GM19452 (cell line): ENCODE data around the gene USP46.

Source experiments
- ATAC-seq: cut with Tn5 transposase; IDR thresholded peaks from one replicate; pipeline ENCODE4 v1.9.1; 2021; ENCODE audit not compliant: unreplicated experiment

Gene USP46

GRCh38 chr4:52657618-52658501 lies 1.2 kb downstream of the USP46 start:
- ATAC-seq: no peak

DNA sequence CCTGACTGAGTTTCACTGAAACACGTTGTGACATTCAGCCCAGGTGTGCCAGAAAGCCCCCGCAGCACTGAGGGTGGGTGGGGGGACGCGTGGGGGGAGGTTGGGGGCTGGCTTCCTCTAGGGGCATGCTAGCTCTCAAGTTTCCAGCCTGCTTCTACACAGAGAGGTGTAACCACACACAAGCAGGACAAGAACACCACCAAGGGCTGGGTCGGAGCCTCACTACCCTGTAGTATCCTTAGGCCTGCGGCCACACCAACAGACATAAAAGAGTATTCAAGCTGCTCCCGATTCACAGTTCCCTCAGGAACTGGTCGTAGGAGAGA lies 1.8 kb downstream of the USP46 start:
- ATAC-seq: no peak

- ATAC-seq: no peak
Measured at GRCh38 chr4:52655506-52655905, 3.6 kb downstream of the USP46 start.

DNA sequence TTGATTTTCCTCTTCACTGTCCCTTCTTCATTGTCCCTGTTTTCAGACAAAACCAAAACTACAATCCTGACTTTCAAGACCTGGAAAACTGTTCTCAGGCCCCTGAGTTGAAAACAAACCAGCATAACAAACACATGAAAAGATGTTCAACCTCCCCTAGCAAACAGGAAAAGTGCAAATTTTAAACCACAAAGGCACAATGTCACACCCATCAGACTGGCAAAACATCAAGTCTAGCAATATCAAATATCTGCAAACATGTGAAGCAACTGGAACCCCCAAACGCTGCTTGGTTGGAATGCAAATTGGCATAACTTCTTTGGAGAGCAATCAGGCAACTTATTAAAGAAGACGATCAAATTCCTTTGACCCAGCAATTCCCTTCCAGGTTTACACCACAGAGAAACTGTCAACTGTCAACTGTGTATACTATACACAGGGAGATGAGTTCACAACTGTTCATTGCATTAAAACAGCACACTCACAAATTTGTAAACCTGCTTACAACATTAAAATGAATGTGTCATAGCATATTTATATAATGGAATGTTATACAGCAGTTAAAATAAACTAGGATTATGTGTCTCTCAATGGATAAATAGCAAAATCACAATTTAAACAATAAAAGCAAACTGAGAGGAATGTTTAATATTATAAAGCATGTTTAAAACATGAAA lies 7.0 kb downstream of the USP46 start:
- ATAC-seq: no peak

- ATAC-seq: no peak
Measured at GRCh38 chr4:52648836-52649235, 10.3 kb downstream of the USP46 start.

DNA sequence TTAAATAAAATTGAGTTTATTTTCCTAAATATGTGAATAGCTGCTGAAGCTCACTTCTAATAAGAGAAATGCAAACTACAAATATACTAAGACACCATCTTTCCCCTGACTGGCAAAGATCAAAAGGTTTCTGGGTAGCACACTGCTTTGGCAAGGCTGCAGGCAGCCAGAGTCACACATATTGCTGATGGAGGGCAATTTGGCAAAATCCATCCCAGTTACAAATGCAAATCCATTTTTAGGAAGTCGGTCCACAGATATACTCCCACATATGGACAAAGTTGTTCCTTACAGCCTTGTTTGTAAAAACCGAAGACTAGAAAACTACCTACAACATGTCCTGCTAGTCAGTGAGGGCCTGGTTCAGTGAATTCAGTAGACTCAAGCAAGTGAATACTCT lies 12.4 kb downstream of the USP46 start:
- ATAC-seq: no peak

DNA sequence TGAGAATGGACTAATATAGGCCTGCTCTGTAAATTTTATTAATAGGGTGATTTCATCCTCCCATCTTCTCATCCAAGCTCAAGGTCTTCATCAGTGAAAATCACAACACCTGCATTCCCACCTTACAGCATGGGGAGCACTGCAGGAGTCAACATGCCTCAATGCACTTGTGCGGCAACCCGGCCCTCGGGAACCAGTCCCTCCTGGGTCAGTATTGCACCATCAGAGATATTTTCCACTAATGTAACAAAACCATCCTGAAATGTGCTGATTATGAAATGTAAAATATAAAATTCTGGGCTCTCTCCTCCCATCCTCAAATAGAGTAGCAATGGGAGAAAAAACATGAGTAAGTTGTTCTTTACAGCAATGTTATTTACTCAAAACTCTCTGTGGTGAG lies 13.0 kb downstream of the USP46 start:
- ATAC-seq: no peak

GRCh38 chr4:52645300-52645699 lies 13.8 kb downstream of the USP46 start:
- no peak for ATAC-seq

DNA sequence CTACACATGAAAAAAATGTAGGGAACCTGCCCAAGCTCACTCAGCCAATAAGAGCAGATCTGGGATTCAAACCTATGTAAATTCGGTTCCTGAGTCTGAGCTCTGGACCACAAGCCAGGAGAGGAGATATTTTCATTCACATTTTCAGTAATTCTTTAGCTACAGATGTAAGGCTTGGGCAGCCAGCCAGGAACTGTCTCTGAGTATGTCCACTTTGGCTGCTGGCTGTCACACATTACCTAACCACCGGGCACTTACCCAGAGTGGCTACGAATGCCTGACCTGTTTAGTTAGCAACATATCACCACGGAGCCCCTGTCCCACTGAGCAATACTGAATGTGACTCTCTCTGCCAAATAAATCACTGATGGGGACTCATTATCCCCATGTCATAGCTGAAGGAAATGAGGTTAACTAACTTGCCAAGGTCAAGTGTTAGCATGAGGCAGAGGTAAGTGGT lies 15.3 kb downstream of the USP46 start:
- ATAC-seq: no peak

DNA sequence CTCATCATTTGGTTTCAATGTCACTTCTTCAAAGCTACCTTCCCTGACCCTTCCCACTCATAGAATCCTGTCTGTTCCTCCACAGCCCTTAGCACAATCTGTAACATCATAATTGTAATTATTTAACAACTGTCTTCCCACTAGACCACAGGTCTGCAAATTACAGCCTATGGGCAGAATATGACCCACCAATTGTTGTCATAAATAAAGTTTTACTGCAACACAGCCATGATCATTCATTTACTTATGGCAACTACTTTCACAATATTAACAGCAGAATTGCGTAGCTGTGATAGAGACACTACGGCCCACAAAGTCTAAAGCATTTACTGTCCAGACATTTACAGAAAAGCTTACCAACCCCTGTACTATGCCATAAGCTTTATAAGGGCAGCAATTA lies 15.9 kb downstream of the USP46 start:
- no peak for ATAC-seq

- ATAC-seq: peak; percentile 85
Measured at GRCh38 chr4:52641854-52642563, 17.1 kb downstream of the USP46 start.

DNA sequence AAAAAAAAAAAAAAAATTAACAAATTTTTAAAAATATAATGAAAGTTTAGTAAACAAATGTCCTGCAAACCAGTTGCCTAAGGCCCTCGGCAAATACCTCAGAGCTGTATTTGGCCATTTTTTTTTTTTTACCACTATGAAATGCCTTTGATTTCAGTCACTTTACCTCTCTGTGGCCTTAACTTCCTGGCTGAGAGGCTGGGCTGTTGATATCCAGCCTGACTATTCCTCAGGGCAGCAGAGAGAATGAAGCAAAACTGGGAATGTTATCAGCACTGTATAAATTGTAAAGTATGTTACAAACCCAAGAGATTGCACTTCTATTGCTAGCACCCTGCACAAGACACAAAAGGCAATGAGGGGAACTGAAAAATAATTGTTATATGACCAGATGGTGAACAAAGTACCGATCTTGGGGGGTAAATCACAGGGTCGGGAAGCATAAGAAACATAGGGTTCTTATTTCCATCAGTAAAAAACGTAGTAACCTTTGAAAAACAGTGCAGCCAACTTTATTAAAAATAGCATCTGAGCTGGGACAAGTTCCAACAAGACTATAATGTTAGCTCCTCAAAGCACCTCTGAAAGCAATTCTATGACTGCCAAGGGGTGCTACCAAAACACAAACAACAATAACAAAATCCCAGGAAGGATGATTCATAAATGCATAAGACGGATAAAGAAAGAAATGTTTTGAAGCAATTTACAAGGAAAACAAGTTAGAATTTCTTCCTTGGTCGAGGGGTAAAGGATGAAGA lies 18.1 kb downstream of the USP46 start:
- ATAC-seq: no peak

DNA sequence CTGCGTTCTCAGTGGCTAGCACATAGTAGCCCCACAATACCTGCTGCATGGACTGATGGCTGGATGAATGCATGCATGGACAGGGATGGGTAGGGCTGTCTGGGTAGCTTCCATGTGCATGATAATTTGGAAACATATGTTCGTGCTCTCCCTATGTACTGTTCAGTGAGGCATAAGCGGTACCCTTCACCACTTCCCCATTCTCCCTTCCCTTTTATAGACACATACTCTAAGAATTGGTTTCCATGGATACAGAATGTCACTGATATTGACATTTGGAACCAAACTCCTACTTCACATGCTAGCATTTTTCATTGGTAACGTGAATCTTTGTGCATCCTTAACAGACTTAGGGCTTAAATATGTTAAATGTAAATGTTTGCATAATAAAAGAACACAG lies 20.4 kb downstream of the USP46 start:
- no peak for ATAC-seq

DNA sequence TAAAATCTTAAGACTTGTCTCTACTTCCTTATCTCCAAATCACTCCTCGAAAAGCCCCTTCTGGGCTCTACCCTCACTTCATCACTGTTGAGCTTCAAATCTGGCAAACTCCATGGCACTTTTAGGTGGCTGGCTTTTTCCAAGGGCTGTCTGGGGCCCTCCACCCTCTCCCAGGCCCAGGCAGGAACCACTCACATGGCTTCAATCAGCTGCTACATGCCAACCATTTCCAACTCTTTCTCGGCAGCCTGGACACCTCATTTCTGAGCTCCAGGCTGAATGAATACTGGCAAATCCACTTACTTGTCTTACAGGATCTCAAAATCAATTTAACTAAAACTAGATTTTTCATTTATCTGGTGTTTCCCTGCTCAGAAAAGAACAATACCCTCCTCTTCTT lies 22.0 kb downstream of the USP46 start:
- ATAC-seq: no peak

DNA sequence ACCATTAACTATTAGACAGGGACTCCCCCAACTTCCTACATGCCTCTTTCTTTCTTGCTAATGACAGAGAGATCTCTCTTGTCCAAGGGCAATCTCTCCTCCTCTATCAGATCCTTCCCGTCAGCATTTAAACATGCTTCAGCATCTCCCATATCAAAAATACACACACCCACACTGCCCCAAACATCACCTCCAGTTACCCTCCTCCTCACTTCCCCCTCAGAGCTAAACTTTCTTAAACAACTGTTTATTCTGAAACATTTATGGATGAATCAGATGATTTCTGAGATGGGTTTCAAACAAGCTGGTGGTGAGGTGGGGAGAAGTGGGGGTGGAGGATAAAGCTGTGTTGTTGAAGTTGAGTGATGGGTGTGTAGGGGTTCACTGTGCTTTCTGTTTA lies 23.5 kb downstream of the USP46 start:
- ATAC-seq: no peak

GRCh38 chr4:52635130-52635529 lies 24.0 kb downstream of the USP46 start:
- no peak for ATAC-seq

GRCh38 chr4:52633846-52634245 lies 25.3 kb downstream of the USP46 start:
- ATAC-seq: no peak

DNA sequence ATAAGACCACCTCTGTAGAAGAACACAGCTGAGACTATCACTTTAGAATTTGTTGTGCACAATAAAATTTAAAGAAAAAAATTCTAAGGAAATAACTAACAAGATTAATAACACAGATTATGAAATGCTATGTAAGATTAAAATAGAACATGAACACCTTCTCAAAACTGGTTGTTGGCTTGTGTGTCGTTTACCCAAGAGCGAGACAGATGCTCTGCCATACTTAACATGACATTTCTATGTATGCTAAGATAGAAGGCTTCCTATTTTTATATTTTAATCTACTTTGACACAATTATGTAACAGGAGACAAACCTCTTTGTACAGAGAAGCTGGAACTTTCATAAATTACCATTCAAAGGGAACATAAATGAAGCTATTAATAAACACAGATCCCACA lies 30.1 kb downstream of the USP46 start:
- no peak for ATAC-seq

DNA sequence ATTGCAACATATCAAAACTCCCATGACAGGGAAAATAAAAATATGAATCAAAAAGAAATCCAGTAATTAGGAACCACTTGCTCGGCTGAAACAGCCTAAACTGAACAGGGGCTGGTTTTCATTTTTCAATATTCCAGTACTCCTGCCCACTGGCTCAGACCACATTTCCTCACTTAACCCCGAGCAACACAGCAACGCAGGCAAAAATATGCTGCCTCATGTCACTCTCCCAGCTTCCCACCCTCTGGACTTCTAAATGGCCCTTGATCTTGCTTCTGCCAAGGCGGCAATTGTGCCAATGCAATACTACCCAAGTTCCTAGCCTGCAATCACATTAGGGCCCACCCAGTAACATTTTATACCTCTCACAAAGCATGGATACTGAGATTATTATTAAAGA lies 30.6 kb downstream of the USP46 start:
- no peak for ATAC-seq

DNA sequence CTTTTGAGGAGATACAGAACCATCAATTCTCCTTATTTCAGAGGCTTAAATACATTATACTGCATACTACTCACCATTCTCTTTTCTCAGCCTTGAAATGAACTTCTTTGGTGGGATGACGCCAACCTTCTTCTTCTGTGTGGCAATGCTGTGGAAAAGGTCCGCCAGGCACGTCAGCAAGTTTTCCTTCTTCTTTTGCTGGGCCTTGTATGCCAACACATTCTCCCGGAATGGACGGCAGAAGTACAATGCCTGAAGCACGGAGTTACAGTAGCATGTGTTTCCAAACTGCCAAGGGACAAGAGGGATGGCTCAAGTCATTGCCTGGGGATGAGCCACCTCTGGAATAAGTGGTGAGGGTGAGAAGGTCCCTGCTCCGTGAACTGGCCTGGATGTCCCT lies 31.2 kb downstream of the USP46 start:
- no peak for ATAC-seq

GRCh38 chr4:52625216-52625615 lies 33.9 kb downstream of the USP46 start:
- no peak for ATAC-seq
